H1 (cell line): Measurements from ENCODE around the gene OBSCN. TPM values are rescaled to one million over a fixed set of nuclear protein-coding genes. Genes with fewer than 3 reads are reported as not detected.

Experiments
- CEBPB ChIP-seq: IDR thresholded peaks from 2 replicates; pipeline ENCODE4 v1.6.1; 2012; ENCODE audit warnings: low read depth, low read length
- KDM4A ChIP-seq: IDR thresholded peaks from one replicate; pipeline ENCODE4 v1.7.1; 2012; ENCODE audit warnings: low read depth, mild to moderate bottlenecking, moderate library complexity, low read length, inconsistent platforms; ENCODE audit not compliant: severe bottlenecking
- polyA plus RNA-seq, 7 experiments: library from polyadenylated mRNA; depleted of rRNA in 3 of 7; stranded (reverse) in 5 of 7; unstranded in 2 of 7; fragments of >200 nt in 5 of 7; fragments of 200-250 nt in 2 of 7; gene quantifications; 1 replicate in 5 of 7; 2 replicates in 1 of 7; 4 replicates in 1 of 7; pipeline versions ENCODE4 v1.2.1 to v1.2.3, GENCODE V29; 2011 to 2013; ENCODE audit warnings: missing spikeins in 2 of 7, mixed read lengths in 2 of 7
- total RNA-seq: library from RNA; stranded (reverse); fragmentation: NEBNext Ultra II Directional; extraction: Animal tissue kit (Norgen Biotek cat#: 25700); gene quantifications from 2 replicates; pipeline ENCODE4 v1.2.1, GENCODE V29; 2021

The OBSCN gene
- total and polyA plus RNA-seq, 2 of the 8 experiments (the other 6 are each of a cell fraction or from before 2014, with no cell fraction given) = 7.5 to 28.4 TPM

DNA sequence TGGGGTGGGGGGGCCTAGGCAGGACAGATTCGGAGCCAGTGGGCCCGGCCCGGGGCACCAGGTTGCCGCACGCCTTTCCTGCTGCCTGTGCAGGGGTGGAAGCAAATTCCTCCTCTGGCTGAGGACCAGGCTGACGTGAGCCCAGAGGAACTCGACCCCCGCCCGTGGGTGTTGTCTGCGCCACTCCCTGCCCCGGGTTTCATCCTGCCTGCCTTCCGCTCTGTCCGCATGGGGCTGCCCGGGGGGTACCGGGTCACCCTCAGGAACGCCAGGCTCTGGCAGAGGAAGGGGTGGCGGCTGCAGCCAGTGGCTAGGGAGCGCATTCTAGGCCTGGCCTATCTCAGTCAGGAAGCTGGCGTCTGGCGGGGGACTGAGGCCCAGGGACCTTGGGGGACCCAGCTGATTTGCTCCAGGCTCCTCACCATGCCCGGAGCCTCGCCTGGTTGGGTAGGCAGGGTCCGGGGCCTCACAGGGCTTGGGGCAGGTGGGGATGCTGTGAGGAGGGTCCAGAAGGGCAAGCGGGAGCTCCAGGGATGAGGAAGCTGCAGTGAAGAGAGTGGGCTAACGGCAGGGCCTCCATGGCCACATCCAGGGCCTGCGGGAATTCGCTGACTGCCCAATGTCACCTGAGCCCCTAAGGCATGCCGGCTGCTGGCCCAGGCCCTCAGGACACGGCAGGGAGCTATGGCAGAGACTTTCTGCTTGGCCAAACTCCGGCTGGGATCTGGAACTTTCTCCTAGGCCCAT, 44.7 kb upstream of the OBSCN start (continued):
- no peak for TF ChIP-seq KDM4A
- TF ChIP-seq CEBPB = no peak
